Body of pancreas (tissue), 4 donors: Measurements from ENCODE around the gene RNASEH1.

Experiments used
- CTCF ChIP-seq, 7 experiments: fragments of 450-650 bp in 4 of 7; fragments of 200-600 bp in 3 of 7; sonication (generic) in 3 of 7; IDR thresholded peaks; one replicate each; pipeline ENCODE4 v1.5.1; 2016 to 2019; ENCODE audit warnings: antibody characterized with exemption in 7 of 7
- POLR2A ChIP-seq, 3 donors: fragments of 450-650 bp; IDR thresholded peaks; one replicate each; pipeline ENCODE4 v1.6.1; 2016; ENCODE audit warnings: antibody characterized with exemption in 3 of 3, mild to moderate bottlenecking in 2 of 3

DNA sequence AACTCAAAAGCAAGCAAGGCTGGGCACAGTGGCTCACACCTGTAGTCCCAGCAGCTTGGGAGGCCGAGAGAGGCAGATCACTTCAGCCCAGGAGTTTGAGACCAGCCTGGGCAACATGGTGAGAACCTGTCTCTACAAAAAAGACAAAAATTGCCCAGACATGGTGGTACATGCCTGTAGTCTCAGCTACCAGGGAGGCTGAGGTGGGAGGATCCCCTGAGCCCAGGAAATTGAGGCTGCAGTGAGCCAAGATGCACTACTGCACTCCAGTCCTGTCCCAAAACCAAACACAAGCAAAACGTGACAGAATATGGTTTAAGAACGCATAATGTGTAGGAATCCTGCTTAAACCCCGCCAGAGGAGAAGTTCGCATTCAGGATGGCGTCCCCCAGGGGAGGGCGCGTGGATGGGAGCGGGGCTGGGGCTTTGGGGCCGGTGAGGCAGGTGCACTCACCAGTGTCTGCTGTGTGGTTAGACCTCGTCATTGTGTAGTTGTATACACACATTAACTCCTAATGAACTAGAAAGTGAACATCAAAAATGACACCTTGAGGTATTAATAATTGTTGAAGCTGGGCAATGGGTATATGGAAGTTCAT lies 42.2 kb upstream of the RNASEH1 start:
- TF ChIP-seq POLR2A (IDR thresholded peaks at IDR 0.05) (no peak), CTCF (IDR thresholded peaks at IDR 0.05) (no peak)
